Activated naive CD4-positive, alpha-beta T cell treated with anti-CD3 and anti-CD28 coated beads, Interleukin-2, amount 10 ng/mL, durations not matched to agents 5 hours and 36 hours (primary cell): Measurements from ENCODE around the gene PARM1. TPM values are rescaled to one million over a fixed set of nuclear protein-coding genes. Genes with fewer than 3 reads are reported as not detected.

Experiments
- total RNA-seq, 2 experiments: library from RNA; stranded (reverse); gene quantifications; one replicate each; pipeline ENCODE4 v1.2.3, GENCODE V29; 2021

PARM1 gene
- total RNA-seq = under 1 TPM in 1 of 2 experiments, not detected in 1; 0.08 TPM

GRCh38 chr4:74932832-74933561 is at the start of gene PARM1:
TSS of gene PARM1 (plus strand) at chr4:74933116. CDS start at chr4:74933328, 212 bp downstream.

Other genes starting within 250 kb of the PARM1 start
- not detected for gene BTC, start 138.6 kb upstream of the PARM1 start, total RNA-seq